GM19397 (cell line): ENCODE data around the gene CLASRP.

Experiments
- ATAC-seq: cut with Tn5 transposase; IDR thresholded peaks from one replicate; pipeline ENCODE4 v1.9.1; 2021; ENCODE audit warnings: mild to moderate bottlenecking, moderate library complexity; ENCODE audit not compliant: unreplicated experiment

The CLASRP gene

GRCh38 chr19:45059258-45059965 is 20.6 kb downstream of the CLASRP start:
- no peak for ATAC-seq

- ATAC-seq, result no peak
Observed at GRCh38 chr19:45061965-45062364, 23.1 kb downstream of the CLASRP start.

- ATAC-seq, result no peak
Observed at GRCh38 chr19:45063851-45064801, 25.3 kb downstream of the CLASRP start.

- no peak for ATAC-seq
Observed at GRCh38 chr19:45066921-45067661, 28.2 kb downstream of the CLASRP start.

- no peak for ATAC-seq
Observed at GRCh38 chr19:45068041-45068440, 29.2 kb downstream of the CLASRP start.

- ATAC-seq, result no peak
Observed at GRCh38 chr19:45069056-45069455, 30.2 kb downstream of the CLASRP start.

GRCh38 chr19:45070214-45070613 is 31.4 kb downstream of the CLASRP start:
- no peak for ATAC-seq

GRCh38 chr19:45070861-45071544 is 32.2 kb downstream of the CLASRP start:
- ATAC-seq, result no peak

- no peak for ATAC-seq
Observed at GRCh38 chr19:45071545-45071938, 32.7 kb downstream of the CLASRP start.

- no peak for ATAC-seq
Observed at GRCh38 chr19:45071969-45072790, 33.3 kb downstream of the CLASRP start.

GRCh38 chr19:45074744-45075300 is 36.0 kb downstream of the CLASRP start:
- ATAC-seq, result no peak

GRCh38 chr19:45075301-45076028 is 36.6 kb downstream of the CLASRP start:
- ATAC-seq, result peak; percentile 55

GRCh38 chr19:45076029-45076850 is 37.4 kb downstream of the CLASRP start, which contains the start of gene ZNF296:
Gene ZNF296 (minus strand): TSS chr19:45076478. CDS start chr19:45076373, 105 bp downstream.
- ATAC-seq, result peak; percentile 44

GRCh38 chr19:45076851-45077730 is 38.2 kb downstream of the CLASRP start:
- ATAC-seq, result no peak

GRCh38 chr19:45078390-45079062 is 39.7 kb downstream of the CLASRP start:
- ATAC-seq, result no peak
